ENCODE measurements around the gene WDR27.

DNA sequence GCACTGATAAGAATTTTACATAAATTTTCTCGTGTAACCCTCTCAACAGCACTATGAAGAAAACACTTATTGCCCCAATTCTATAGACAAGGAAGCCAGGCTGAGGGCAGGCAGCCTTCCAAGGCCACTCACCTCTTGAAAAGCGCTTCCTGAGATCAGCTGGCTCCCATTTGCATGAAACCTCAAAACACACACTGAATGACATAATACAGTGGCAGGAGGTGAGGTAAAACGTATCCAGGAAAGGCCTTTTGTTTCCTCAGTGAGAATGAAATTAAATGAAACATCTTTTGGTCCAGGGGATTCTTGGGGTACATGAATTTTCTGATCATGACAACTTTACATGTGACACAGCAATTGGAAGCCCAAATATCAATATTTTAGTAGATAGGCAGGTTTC lies 112.5 kb downstream of the WDR27 start:
- TF ChIP-seq, protein P1, sequence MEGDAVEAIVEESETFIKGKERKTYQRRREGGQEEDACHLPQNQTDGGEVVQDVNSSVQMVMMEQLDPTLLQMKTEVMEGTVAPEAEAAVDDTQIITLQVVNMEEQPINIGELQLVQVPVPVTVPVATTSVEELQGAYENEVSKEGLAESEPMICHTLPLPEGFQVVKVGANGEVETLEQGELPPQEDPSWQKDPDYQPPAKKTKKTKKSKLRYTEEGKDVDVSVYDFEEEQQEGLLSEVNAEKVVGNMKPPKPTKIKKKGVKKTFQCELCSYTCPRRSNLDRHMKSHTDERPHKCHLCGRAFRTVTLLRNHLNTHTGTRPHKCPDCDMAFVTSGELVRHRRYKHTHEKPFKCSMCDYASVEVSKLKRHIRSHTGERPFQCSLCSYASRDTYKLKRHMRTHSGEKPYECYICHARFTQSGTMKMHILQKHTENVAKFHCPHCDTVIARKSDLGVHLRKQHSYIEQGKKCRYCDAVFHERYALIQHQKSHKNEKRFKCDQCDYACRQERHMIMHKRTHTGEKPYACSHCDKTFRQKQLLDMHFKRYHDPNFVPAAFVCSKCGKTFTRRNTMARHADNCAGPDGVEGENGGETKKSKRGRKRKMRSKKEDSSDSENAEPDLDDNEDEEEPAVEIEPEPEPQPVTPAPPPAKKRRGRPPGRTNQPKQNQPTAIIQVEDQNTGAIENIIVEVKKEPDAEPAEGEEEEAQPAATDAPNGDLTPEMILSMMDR (IDR thresholded peaks at IDR 0.05; ENCODE audit: poor library complexity, severe bottlenecking), result no peak
- TF ChIP-seq POLR2AphosphoS5 (IDR thresholded peaks at IDR 0.05), result no peak
- TF ChIP-seq, protein P2, sequence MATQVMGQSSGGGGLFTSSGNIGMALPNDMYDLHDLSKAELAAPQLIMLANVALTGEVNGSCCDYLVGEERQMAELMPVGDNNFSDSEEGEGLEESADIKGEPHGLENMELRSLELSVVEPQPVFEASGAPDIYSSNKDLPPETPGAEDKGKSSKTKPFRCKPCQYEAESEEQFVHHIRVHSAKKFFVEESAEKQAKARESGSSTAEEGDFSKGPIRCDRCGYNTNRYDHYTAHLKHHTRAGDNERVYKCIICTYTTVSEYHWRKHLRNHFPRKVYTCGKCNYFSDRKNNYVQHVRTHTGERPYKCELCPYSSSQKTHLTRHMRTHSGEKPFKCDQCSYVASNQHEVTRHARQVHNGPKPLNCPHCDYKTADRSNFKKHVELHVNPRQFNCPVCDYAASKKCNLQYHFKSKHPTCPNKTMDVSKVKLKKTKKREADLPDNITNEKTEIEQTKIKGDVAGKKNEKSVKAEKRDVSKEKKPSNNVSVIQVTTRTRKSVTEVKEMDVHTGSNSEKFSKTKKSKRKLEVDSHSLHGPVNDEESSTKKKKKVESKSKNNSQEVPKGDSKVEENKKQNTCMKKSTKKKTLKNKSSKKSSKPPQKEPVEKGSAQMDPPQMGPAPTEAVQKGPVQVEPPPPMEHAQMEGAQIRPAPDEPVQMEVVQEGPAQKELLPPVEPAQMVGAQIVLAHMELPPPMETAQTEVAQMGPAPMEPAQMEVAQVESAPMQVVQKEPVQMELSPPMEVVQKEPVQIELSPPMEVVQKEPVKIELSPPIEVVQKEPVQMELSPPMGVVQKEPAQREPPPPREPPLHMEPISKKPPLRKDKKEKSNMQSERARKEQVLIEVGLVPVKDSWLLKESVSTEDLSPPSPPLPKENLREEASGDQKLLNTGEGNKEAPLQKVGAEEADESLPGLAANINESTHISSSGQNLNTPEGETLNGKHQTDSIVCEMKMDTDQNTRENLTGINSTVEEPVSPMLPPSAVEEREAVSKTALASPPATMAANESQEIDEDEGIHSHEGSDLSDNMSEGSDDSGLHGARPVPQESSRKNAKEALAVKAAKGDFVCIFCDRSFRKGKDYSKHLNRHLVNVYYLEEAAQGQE (IDR thresholded peaks at IDR 0.05; ENCODE audit: borderline replicate concordance), result no peak
- TF ChIP-seq EP300 (conservative IDR thresholded peaks at IDR 0.05; ENCODE audit: poor library complexity, severe bottlenecking), result no peak
- TF ChIP-seq RAD21 (conservative IDR thresholded peaks at IDR 0.05), result no peak
- TF ChIP-seq TAF1 (IDR thresholded peaks at IDR 0.05; ENCODE audit: low read depth), result no peak
- no peak for TF ChIP-seq EZH2 (IDR thresholded peaks at IDR 0.05; ENCODE audit: borderline replicate concordance, insufficient read depth, low read length, poor library complexity, severe bottlenecking)

Measured in neural cell (in vitro differentiated cells).